GM18861 (cell line): ENCODE measurements around the gene NIBAN1.
A peak's percentile ranks its signal among the peaks of the same experiment; 100 is the strongest.
"Not testable (repeated sequence)": the region's sequence is repeated elsewhere in the genome, so short reads cannot be mapped to it uniquely, and the experiment has no call there.

Experiments
- ATAC-seq: cut with Tn5 transposase; IDR thresholded peaks from one replicate; pipeline ENCODE4 v1.9.1; 2021; ENCODE audit not compliant: unreplicated experiment

Gene NIBAN1

DNA sequence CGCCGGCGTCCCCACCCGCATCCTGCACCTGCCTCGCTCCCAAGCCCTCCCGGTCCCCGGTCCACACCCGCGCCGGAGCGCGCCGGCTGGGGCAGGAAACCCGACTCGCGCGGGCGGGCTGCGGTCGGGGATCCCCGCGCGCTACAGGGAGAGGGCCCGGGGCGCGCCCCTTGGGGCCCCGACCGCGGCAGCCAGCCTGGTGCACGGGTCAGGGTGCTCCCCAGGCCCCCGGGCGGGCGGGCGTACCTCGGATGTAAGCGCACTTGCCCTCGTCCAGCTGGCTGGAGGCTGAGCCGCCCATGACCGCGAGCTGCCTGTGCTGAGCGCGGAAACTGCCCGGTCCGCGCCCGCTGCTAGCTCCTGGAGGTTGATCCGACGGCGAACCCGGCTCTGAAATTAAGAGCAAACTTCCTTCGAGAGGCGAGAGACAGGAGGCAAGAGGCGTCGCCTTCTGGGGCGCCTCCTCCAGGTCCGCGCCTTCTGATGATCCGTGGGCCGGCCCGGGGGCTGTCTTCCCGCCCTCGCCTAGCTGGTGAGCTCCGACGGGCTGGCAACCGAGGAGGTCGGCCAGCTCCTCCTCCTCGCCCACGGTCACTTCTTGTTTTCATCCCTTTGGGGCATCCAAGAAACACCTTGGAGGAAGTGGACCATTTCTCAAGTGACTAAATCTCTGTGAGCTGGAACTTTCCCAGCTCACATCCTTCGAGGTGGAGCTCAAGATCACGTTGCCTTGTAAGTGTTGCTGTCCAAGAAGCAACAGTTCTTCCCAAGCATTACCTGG is at the start of gene NIBAN1:
NIBAN1 (minus strand) TSS at position 453 of the 781 bp plus-strand sequence; CDS start at position 301, 152 bp downstream.
- ATAC-seq: peak; percentile 47

DNA sequence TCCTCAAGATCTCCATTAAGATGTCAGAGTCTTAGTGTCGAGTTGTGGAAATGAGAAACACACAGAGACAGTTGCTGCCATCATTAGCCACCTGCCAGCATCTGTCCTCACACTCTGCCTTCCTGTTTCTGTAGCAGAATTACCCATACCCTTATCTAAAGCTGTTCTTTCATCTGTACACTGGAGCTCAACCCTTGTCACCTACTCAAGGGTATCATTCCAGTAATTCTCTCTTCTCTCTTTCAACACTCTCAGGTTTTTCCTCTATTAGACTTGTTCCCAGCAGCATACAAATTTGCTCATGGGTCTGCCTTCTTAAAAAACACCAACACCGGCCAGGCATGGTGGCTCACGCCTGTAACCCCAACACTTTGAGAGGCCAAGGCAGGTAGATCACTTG is 43.7 kb upstream of the NIBAN1 start:
- no peak for ATAC-seq

DNA sequence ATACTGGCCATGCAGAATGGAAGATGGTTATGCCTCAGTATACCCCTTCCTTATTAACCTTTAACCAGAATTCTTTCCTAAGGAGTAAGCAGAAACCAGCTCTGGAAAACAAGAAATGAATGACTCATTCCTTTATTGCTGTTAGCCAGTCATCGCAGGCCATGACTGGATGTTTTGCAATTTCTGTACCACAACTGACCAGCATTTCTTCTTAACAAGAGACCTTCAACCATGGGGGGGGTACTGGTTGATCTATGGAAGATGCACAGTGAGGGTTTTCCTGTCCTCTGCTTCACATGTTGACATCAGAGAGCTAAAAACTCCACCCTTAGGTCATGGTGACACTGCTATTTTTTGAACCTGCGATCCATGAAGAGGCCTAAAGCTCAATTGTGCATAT is 43.0 kb upstream of the NIBAN1 start:
- no peak for ATAC-seq

- no peak for ATAC-seq
Observed at GRCh38 chr1:185016880-185017279, 42.6 kb upstream of the NIBAN1 start.

DNA sequence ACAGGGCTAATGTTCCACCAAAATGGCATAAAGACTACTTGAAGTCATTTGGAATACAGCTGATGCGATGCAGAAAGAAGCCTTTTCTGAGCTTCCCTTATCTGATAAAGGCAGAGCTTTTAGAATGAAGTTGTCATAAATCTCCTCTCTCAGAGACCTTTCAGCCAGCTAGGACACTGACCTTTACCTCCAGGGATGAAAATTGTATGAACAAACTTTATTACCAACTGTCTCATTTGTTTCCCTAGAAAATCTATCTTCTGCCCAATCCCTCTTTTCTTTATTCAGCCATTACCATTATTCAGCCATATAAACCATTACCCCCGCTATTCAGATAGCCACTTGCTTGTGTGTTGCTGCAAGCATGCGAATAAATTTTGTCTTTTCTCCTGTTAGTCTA is 41.3 kb upstream of the NIBAN1 start:
- ATAC-seq: no peak

DNA sequence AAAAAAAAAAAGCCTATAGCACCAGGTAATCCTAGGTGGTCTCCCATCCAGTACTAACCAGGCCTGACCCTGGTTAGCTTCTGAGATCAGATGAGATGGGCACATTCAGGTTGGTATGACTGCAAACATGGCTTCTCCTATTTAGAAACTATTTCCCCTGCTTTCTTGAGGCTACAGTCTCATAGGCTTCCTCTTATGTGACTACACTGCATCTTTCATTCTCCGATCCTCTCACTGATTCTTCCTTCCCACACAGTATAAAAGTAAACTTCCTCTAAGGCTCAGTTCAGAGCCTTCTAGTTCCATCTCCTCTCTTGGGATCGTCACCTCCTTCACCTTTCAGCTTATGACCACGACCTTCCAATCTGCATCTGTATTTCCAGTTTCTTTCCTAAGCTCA is 40.6 kb upstream of the NIBAN1 start:
- ATAC-seq: no peak

DNA sequence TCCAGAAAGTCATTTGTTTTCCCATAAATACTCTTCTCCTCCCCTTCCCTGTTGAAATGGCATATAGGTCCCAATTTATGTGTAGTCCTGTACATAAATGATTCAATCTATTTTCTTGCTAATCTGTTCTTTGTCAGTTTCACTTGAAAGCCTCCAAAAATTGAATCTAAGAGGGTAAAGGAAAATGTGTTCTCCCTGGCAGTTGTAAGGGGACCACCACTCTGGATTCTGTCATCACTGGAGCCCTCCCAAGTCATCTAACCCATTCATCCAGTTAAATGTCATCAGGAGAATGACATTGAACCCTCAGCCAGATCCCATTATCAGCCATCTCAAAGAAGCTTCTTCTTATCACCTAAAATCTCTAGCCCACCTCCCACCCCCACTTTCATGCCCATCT is 36.1 kb upstream of the NIBAN1 start:
- ATAC-seq: no peak

DNA sequence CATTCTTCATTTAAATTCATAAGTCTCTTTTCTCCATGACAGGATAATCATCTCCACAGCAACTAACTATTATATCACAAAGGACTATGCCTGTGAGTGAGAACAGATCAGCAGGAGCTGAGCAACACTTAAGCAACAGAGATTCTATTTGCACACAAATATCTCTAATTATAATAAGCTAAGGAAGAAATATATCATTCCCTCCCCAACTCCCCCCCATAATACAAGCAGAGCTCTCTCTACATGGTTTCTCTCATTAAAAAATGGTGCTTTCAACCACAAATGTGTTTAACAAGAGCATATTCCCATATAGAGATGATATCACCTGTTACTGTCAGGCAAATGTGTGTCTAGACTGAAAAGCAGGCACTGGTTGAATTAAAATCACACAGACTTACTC is 34.5 kb upstream of the NIBAN1 start:
- ATAC-seq: no peak

DNA sequence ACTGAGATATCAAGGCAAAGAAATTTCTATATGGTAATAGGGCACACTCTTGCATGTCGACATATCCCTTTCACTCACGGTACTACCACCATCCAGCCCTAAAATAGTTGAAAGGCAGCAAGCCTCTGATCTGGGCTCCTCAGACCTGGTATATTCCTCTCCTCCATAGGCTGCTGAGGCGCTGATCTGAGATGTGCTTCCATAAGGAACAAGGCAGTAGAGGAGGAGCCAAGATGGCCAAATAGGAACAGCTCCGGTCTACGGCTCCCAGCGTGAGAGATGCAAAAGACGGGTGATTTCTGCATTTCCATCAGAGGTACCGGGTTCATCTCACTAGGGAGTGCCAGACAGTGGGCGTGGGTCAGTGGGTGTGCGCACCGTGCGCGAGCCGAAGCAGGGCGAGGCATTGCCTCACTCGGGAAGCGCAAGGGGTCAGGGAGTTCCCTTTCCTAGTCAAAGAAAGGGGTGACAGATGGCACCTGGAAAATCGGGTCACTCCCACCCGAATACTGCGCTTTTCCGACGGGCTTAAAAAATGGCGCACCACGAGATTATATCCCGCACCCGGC is 27.1 kb upstream of the NIBAN1 start:
- ATAC-seq: not testable (repeated sequence)

DNA sequence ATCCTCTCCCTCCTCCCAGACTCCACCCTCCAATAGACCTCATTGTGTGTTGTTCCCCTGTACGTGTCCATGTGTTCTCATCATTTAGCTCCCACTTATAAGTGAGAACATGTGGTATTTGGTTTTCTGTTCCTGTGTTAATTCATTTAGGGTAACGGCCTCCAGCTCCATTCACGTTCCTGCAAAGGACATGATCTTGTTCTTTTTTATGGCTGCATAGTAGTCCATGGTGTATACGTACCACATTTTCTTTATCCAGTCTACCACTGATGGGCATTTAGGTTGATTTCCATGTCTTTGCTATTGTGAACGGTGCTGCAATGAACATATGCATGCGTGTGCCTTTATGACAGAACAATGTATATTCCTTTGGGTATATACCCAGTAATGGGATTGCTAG is 25.7 kb upstream of the NIBAN1 start:
- ATAC-seq: not testable (repeated sequence)

GRCh38 chr1:184994301-184994700 is 20.0 kb upstream of the NIBAN1 start:
- no peak for ATAC-seq

DNA sequence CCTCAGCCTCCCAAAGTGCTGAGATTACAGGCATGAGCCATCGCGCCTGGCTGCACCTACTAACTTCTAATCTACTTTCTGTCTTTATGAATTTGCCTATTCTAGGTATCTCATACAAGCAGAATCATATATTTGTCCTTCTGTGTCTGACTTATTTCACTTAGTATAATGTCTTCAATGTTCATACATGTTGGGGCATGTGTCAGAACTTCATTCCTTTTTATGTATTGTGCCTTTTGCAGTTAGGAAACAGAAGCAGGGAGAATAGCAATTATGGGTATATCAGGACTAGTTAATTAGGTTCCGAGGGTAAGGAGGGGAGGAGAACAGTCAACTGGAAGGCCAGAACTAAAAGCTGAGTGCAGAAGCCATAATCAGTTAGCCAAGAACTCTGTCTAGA is 18.0 kb upstream of the NIBAN1 start:
- ATAC-seq: no peak

- ATAC-seq: no peak
Observed at GRCh38 chr1:184990204-184990603, 15.9 kb upstream of the NIBAN1 start.

DNA sequence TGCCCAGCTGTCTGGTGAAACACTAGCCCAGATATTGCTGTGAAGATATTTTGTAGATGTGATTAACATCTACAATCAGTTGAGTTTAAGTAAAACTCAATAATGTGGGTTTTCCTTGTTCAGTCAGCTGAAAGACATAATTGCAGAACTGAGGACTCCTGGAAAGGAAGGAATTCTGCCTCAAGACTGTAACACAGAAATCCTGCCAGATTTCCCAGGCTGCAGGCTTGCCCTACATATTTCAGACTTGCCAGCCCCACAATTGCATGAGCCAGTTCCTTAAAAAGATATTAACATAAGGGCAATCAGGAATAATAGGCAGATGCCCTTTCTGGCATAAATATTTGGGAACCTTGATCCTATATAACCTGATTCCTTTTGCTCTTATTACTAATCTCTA is 14.2 kb upstream of the NIBAN1 start:
- ATAC-seq: no peak

GRCh38 chr1:184987696-184988095 is 13.4 kb upstream of the NIBAN1 start:
- no peak for ATAC-seq

- ATAC-seq: no peak
Observed at GRCh38 chr1:184986250-184986649, 11.9 kb upstream of the NIBAN1 start.

- peak; percentile 91 for ATAC-seq
Observed at GRCh38 chr1:184982002-184982954, 8.0 kb upstream of the NIBAN1 start.

GRCh38 chr1:184980726-184981125 is 6.4 kb upstream of the NIBAN1 start:
- no peak for ATAC-seq

DNA sequence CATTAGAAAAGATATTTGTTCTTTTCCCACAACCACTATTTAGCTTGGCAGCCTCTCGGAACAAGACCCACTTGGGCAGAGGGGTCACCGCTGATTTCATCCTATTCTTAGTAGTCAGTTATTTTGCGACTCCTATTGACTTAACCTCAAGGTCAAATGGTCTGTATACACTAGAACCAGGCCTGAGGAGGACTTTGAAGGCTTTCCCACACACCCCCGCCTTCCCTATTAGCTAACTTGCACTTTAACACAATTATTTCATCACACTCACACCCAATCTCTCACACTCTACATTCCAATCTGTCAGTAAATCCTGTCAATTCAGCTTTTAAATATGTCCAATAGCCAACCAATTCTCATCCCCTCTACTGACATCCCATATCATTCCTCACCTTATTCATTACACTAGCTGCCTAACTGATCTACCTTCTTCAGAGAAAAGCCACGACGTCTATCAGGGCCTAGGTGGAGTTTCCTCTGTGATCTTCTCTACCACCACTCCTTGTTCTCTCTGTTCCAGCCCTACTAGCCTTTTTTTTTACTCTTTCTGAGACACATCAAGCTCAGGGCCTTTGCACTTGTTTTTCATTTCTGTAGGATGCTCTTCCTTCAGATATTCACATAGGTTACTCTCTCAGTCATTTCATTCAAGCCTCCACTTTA is 1.0 kb upstream of the NIBAN1 start:
- no peak for ATAC-seq

GRCh38 chr1:184974837-184975115 is 468 bp upstream of the NIBAN1 start:
- ATAC-seq: no peak

- ATAC-seq: peak; percentile 48
Observed at GRCh38 chr1:184973272-184974055, 844 bp downstream of the NIBAN1 start.
